ENCODE results near the gene MND1. TPM values are rescaled to one million over a fixed set of nuclear protein-coding genes. Genes with fewer than 3 reads are reported as not detected.

Gene MND1
- total and polyA plus RNA-seq, 2 experiments from 2014 or later = 1.2 to 4.9 TPM

DNA sequence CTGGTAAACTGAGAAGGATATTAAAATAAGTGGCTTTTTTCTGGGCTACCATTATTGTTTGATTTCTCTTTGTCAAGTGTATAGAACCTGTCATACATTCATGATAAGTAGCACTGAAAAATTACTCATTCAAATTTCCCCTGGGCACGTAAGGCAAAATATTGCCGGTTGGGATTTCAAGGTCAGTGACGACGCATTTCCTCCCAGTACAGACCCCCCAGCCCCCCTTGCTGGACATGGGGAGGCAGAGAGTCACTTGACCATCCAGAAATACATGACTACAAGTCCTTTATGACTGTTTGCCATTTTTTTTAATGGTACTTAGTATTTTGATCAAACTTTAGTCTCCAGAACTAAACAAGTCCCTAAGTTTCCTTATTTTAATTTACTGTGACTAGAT lies 6.8 kb upstream of the MND1 start:
- Histone ChIP-seq H3K9me3 (ENCODE audit: low read depth) (no peaks in the 10 kb centered on the region), H2AFZ (no peak overlapping the region), H3K4me1 (ENCODE audit: insufficient read depth) (peaks cover 24% of the 10 kb centered on the region), H4K20me1 (ENCODE audit: insufficient read depth) (no peaks in the 10 kb centered on the region), H3K27ac (no peak overlapping the region), H3K4me3 (no peak overlapping the region), H3K36me3 (ENCODE audit: low read depth) (no peaks in the 10 kb centered on the region), H3K9ac (no peak overlapping the region), H3K4me2 (ENCODE audit: unreplicated experiment) (no peak overlapping the region), H3K9me2 (ENCODE audit: insufficient read depth) (no peaks in the 10 kb centered on the region), H3K27me3 (replicated peaks; ENCODE audit: insufficient read depth) (no peaks in the 10 kb centered on the region), H3K79me2 (ENCODE audit: insufficient read depth) (no peaks in the 10 kb centered on the region), H3F3A (ENCODE audit: insufficient read depth) (peaks cover 16% of the 10 kb centered on the region)
- TF ChIP-seq EZH2phosphoT487 (IDR thresholded peaks at IDR 0.05; ENCODE audit: insufficient read depth, low read depth) (no peak), EZH2 (IDR thresholded peaks at IDR 0.05; ENCODE audit: insufficient read depth, poor library complexity, severe bottlenecking) (no peak)
- 98 to 99% methylated on average over 4 of the region's 4 CpGs for WGBS, 2 experiments (ENCODE audit: low coverage in 1 of 2, low lambda C conversion rate in 2 of 2, missing lambda C conversion rate in 2 of 2)
- in situ Hi-C loops (cut with MboI) = loop anchor here (25.0 kb wide), 1 partner anchor 425 kb away; the partner anchor contains the start of gene RNF175
- no peak for DNase-seq

DNA sequence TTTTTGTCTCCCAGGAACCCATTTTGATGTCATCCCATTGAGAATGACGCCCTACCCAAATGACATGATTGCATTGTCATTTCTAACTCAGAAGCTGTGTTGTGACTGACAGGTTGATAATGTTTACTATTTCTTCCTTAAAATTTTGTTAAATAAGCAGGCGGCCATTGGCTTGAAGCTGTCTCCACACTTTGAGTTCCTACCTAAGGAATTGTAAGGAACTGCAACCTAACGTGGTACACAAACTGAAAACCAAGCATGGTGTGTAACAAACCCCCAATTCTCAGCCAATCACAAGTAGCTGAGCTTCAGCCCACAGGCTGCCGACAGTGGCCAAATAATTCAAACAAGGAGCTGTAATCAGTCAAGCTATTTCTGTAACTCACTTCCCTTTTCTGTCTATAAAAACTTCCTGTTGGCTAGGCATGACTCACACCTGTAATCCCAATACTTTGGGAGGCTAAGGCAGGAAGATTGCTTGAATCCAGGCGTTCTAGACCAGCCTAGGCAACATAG lies 2.9 kb upstream of the MND1 start:
- no peak overlapping the region for H3K9ac ChIP-seq
- no peaks in the 10 kb centered on the region for H3K9me3 ChIP-seq (ENCODE audit: low read depth)
- TF ChIP-seq EZH2 (IDR thresholded peaks at IDR 0.05; ENCODE audit: insufficient read depth, poor library complexity, severe bottlenecking) (no peak), EZH2phosphoT487 (IDR thresholded peaks at IDR 0.05; ENCODE audit: insufficient read depth, low read depth) (no peak)
- no peaks in the 10 kb centered on the region for H3K9me2 ChIP-seq (ENCODE audit: insufficient read depth)
- H3K27ac ChIP-seq = no peak overlapping the region
- H3K4me1 ChIP-seq (ENCODE audit: insufficient read depth) = peaks cover 13% of the 10 kb centered on the region
- no peaks in the 10 kb centered on the region for H3K27me3 ChIP-seq (replicated peaks; ENCODE audit: insufficient read depth)
- no peaks in the 10 kb centered on the region for H4K20me1 ChIP-seq (ENCODE audit: insufficient read depth)
- no peaks in the 10 kb centered on the region for H3K79me2 ChIP-seq (ENCODE audit: insufficient read depth)
- H3K4me2 ChIP-seq (ENCODE audit: unreplicated experiment) = peak overlapping the region; percentile 34
- WGBS, 2 experiments (ENCODE audit: low coverage in 1 of 2, low lambda C conversion rate in 2 of 2, missing lambda C conversion rate in 2 of 2) = 54 to 62% methylated on average over 5 of the region's 5 CpGs
- no peaks in the 10 kb centered on the region for H3K36me3 ChIP-seq (ENCODE audit: low read depth)
- no peak overlapping the region for H3K4me3 ChIP-seq
- H2AFZ ChIP-seq = peak overlapping the region; percentile 38
- peak; percentile 53 for DNase-seq
- in situ Hi-C loops (cut with MboI) = loop anchor here (25.0 kb wide), 1 partner anchor 421 kb away; the partner anchor contains the start of gene RNF175
- peaks cover 9% of the 10 kb centered on the region; the same call in 1 of the 2 replicates for H3F3A ChIP-seq (ENCODE audit: insufficient read depth)

DNA sequence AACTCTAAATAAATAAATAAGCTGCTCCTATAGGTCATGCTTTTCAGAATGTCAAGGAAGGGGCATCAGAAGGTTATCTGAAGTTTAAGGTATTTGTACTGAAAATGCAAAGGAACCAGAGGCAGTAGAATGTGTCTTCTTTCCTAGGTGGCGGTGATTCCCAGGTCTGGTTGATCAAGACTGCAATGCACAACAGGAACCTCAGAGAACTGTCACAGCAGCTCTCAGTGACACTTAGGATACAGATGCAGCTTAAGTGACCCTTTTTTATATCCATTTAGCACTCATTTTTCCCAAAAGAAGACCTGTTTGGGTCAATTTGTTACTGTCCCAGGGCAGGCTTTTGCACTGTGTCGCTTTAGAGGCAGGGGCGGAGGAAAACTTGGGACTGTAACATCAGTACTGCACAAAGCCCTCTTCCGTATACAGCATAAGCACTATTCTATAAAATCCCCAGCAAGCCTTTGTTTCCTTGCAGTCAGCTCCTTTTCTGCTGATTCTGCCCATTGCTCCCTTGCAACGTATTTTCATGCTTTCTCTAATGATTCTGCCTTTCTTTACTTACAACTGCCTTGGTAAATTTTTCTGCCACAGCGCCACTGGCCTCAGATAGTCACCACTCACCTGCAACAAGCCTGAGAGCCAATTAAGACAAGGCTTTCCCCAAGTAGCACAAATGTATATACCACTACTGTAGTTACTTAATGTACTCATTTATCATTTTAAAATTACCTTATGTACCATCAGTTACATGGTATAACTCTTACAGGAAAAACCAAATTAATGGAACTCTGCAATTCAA lies 1.5 kb upstream of the MND1 start:
- Histone ChIP-seq H2AFZ (no peak overlapping the region), H3K27ac (no peak overlapping the region), H3K4me3 (no peak overlapping the region), H3K9me3 (ENCODE audit: low read depth) (no peaks in the 10 kb centered on the region), H3K4me2 (ENCODE audit: unreplicated experiment) (no peak overlapping the region), H3K79me2 (ENCODE audit: insufficient read depth) (no peaks in the 10 kb centered on the region), H3K4me1 (ENCODE audit: insufficient read depth) (peaks cover 13% of the 10 kb centered on the region), H3K36me3 (ENCODE audit: low read depth) (no peaks in the 10 kb centered on the region), H3K9ac (no peak overlapping the region), H3F3A (ENCODE audit: insufficient read depth) (peaks cover 9% of the 10 kb centered on the region; the same call in 1 of the 2 replicates), H3K27me3 (replicated peaks; ENCODE audit: insufficient read depth) (no peaks in the 10 kb centered on the region), H3K9me2 (ENCODE audit: insufficient read depth) (no peaks in the 10 kb centered on the region), H4K20me1 (ENCODE audit: insufficient read depth) (no peaks in the 10 kb centered on the region)
- DNase-seq = no peak
- TF ChIP-seq EZH2 (IDR thresholded peaks at IDR 0.05; ENCODE audit: insufficient read depth, poor library complexity, severe bottlenecking) (no peak), EZH2phosphoT487 (IDR thresholded peaks at IDR 0.05; ENCODE audit: insufficient read depth, low read depth) (no peak)
- in situ Hi-C loops (cut with MboI) = loop anchor here (25.0 kb wide), 1 partner anchor 419 kb away; the partner anchor contains the start of gene RNF175
- WGBS, 2 experiments (ENCODE audit: low coverage in 1 of 2, low lambda C conversion rate in 2 of 2, missing lambda C conversion rate in 2 of 2) = 92% methylated on average over 6 of the region's 6 CpGs

DNA sequence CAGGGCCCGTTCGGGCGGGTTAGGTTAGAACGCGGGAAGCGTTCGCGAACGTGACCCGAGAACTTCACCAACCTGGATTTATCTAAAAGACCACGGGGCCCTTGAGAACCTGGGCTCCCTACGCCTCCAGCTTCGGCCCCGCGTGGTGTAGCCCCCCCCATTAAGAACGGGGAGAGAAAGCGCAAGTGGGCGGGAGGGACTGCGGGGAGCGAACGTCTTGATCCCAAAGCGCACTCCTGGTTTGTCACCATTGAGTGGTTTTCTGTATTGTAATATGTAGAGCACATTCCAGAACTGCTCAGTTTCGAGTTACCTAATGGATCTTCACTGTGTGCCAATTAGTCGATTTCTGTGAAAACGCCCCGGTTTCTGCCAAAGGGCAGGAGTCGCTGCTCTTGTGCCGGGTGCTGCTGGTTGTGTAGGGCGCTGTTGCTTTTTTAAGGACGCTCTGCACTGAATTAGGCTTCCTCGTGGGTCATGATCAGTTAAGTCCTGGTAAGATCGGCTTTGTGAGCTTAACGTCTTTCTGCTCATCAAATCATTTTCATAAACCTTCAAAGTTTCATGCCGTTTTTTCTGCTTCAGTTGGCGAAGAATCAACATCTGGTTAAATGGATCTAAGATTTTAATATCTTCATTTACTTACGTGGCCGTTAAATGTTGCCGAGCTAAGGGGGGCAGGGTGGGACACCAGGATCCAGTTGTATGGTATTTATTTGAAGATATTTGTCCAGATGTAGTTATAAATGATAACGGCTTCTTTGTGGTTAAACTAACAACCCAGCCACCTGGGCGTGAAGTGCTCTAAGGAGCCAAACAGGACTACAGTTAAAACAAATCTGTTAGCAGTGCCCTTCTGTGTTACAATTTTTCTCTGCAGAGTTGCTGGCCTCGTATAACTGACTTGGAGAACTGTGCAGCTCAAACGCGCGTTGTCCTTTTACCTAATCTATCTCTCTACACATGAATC lies 809 bp downstream of the MND1 start:
- no peaks in the 10 kb centered on the region for H3K36me3 ChIP-seq (ENCODE audit: low read depth)
- no peaks in the 10 kb centered on the region for H4K20me1 ChIP-seq (ENCODE audit: insufficient read depth)
- H3K9me2 ChIP-seq (ENCODE audit: insufficient read depth) = no peaks in the 10 kb centered on the region
- DNase-seq = peak; percentile 79
- no peaks in the 10 kb centered on the region for H3K9me3 ChIP-seq (ENCODE audit: low read depth)
- H3K79me2 ChIP-seq (ENCODE audit: insufficient read depth) = no peaks in the 10 kb centered on the region
- in situ Hi-C loops (cut with MboI) = loop anchor here (25.0 kb wide), 1 partner anchor 417 kb away; the partner anchor contains the start of gene RNF175
- TF ChIP-seq EZH2phosphoT487 (IDR thresholded peaks at IDR 0.05; ENCODE audit: insufficient read depth, low read depth) (no peak), EZH2 (IDR thresholded peaks at IDR 0.05; ENCODE audit: insufficient read depth, poor library complexity, severe bottlenecking) (no peak)
- H3K27me3 ChIP-seq (replicated peaks; ENCODE audit: insufficient read depth) = no peaks in the 10 kb centered on the region
- 1% methylated on average over 34 to 43 of the region's 44 CpGs for WGBS, 2 experiments (ENCODE audit: low coverage in 1 of 2, low lambda C conversion rate in 2 of 2, missing lambda C conversion rate in 2 of 2)
- peak overlapping the region; percentile 77 for H3K9ac ChIP-seq
- no peak overlapping the region for H3K27ac ChIP-seq
- peaks cover 13% of the 10 kb centered on the region for H3K4me1 ChIP-seq (ENCODE audit: insufficient read depth)
- peak overlapping the region; percentile 92 for H2AFZ ChIP-seq
- H3F3A ChIP-seq (ENCODE audit: insufficient read depth) = peaks cover 9% of the 10 kb centered on the region; the same call in 1 of the 2 replicates
- peak overlapping the region; percentile 86 for H3K4me2 ChIP-seq (ENCODE audit: unreplicated experiment)
- H3K4me3 ChIP-seq = peak overlapping the region; percentile 85
